ENCODE results near the gene TRMU.
"Not testable (repeated sequence)": the region's sequence is repeated elsewhere in the genome, so short reads cannot be mapped to it uniquely, and the experiment has no call there.

Gene TRMU

DNA sequence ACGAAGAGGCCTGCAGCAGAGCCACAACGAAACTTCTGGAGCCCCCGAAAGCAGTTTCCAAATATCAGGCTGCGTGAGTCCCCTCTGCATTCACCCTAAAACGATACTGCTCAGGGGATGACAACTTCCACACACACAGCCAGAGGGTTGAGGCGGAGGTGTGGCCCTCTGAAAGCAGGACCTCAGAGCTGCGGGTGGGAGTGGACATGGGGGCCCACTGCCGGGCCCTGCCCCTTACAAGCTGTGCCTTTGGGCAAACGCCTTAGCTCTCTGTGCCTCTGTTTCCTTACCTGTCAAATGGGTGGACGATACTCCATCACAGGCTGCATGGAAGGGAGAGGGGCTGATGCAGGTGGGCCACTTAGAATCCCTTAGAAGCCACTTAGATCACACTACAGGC lies 53.1 kb downstream of the TRMU start:
- DNase-seq (ENCODE audit: low spot score) = no peak

- no peak for DNase-seq (ENCODE audit: low spot score)
These were observed 53.6 kb downstream of the TRMU start for GRCh38 chr22:46389081-46389480.

GRCh38 chr22:46390105-46390651 lies 54.7 kb downstream of the TRMU start:
- no peak for DNase-seq (ENCODE audit: low spot score)

- DNase-seq (ENCODE audit: low spot score) = no peak
These were observed 55.3 kb downstream of the TRMU start for GRCh38 chr22:46390652-46391301.

GRCh38 chr22:46391486-46392136 lies 56.1 kb downstream of the TRMU start:
- no peak for DNase-seq (ENCODE audit: low spot score)

GRCh38 chr22:46392137-46392844 lies 56.8 kb downstream of the TRMU start:
- DNase-seq (ENCODE audit: low spot score) = no peak

- DNase-seq (ENCODE audit: low spot score) = no peak
These were observed 58.4 kb downstream of the TRMU start for GRCh38 chr22:46393873-46394272.

GRCh38 chr22:46394622-46395021 lies 59.1 kb downstream of the TRMU start:
- DNase-seq (ENCODE audit: low spot score) = no peak

GRCh38 chr22:46395145-46395544 lies 59.6 kb downstream of the TRMU start:
- DNase-seq (ENCODE audit: low spot score) = no peak

GRCh38 chr22:46397049-46397448 lies 61.5 kb downstream of the TRMU start:
- not testable (repeated sequence) for DNase-seq (ENCODE audit: low spot score)

- DNase-seq (ENCODE audit: low spot score) = no peak
These were observed 62.0 kb downstream of the TRMU start for GRCh38 chr22:46397514-46397913.

GRCh38 chr22:46397951-46398350 lies 62.4 kb downstream of the TRMU start:
- DNase-seq (ENCODE audit: low spot score) = no peak

- DNase-seq (ENCODE audit: low spot score) = no peak
These were observed 63.9 kb downstream of the TRMU start for GRCh38 chr22:46399251-46400024.

GRCh38 chr22:46401370-46401769 lies 65.9 kb downstream of the TRMU start:
- no peak for DNase-seq (ENCODE audit: low spot score)

DNA sequence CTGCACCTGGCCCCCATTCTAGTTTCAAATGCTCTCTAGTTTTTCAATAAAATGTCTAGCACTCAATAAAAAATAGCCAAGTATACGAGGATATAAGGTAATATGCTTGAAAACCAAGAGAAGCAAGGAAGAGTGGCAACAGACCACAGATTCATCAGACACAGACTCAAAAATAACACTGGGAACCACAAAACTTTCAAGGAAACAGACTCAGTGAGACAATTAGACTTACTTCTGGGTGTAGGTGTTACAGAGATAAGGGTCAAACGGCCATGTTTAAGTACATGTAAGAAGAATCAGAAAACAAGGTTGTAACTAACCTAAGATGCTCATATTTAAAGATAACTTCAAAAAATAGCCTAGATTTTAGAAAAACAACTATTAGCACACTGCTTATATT lies 67.0 kb downstream of the TRMU start:
- no peak for DNase-seq (ENCODE audit: low spot score)

GRCh38 chr22:46403880-46404279 lies 68.4 kb downstream of the TRMU start:
- not testable (repeated sequence) for DNase-seq (ENCODE audit: low spot score)

- DNase-seq (ENCODE audit: low spot score) = no peak
These were observed 70.4 kb downstream of the TRMU start for GRCh38 chr22:46405901-46406300.

DNA sequence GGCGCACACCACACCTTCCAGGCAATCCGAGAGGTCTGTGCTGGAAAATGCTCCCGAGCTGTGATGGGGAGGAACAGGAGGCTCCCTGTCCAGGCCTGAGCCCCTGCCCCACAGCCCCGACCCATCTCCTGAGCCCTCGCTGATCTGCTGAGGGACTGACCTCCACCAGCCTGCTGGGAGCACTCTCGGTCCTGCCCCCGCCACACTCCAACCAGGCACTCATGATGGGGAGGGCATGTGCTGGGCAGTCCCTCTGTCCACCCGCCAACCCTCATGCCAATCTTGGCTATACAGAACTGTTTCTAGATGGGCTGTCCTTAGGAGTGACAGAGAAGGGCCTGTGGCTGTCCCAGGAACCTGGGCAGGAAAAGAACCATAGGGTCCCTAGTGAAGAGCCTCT lies 70.8 kb downstream of the TRMU start:
- DNase-seq (ENCODE audit: low spot score) = no peak

DNA sequence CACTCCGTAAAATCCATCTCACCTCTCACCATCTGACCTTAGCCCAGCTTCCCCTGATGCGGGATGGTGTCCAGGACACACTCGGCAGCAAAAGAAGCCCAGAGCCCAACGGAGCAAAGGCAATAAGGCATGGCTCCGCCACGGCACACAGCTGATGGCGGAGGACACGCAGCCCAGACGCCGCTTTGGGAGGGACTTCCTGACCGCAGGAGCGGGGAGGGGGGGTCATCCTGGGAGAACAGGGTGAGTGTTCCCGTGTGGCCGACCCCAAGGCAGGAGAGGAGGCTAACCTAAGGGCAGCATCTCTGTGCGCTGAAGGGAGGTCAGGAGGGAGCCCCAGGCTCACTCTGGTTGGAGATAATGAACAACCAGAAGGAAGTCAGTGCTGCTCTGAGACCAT lies 71.3 kb downstream of the TRMU start:
- DNase-seq (ENCODE audit: low spot score) = no peak
